RWPE1 (cell line): Measurements from ENCODE around the gene KRTAP6-2.

Experiments
- CTCF ChIA-PET: fragments of 350-600 bp; sonication (Branson Sonifier 250); formaldehyde crosslinking; extraction: SDS; loops from one replicate; lab custom pipeline; 2021; lab: Yijun Ruan, JAX
- POLR2A ChIA-PET: fragments of 400-600 bp; formaldehyde crosslinking; extraction: SDS; loops from one replicate; lab custom pipeline; 2020; ENCODE audit warnings: antibody characterized with exemption; ENCODE audit not compliant: low non-redundant PET; lab: Yijun Ruan, JAX
- DNase-seq: peaks from one replicate; pipeline ENCODE4 v3.0.0; 2012; ENCODE audit warnings: low spot score
- H3K27ac ChIP-seq: fragments of 450-650 bp; 2 replicates; pipeline ENCODE4 v1.5.1; 2017
- TF ChIP-seq, protein P1 (sequence below): fragments of 450-650 bp; conservative IDR thresholded peaks from 2 replicates; pipeline ENCODE4 v1.5.1; 2017; ENCODE audit warnings: low read depth, mild to moderate bottlenecking

Gene KRTAP6-2

DNA sequence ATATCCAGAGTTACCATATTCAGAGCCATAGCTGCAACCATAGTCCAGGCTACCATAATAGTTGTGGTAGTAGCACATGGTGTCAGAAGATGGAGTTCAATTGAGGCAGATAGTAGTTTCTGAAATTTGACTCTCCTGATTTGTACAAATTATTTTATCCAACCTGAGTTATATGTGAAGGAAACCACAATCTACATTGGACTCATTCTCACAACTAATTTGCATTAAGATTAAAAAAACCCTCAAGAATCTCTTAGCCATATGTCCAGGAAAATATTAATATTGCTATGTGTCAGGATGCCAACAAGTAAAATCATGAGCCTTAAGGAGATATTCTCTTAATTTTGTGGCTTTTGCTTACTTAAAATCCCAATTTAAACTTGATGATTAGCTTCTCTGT is 8.4 kb downstream of the KRTAP6-2 start, which contains the start of gene KRTAP22-2:
Gene KRTAP22-2, minus strand, starts transcription at position 101 of the 400 bp plus-strand sequence.
- CTCF ChIA-PET: no interaction called here
- DNase-seq: no peak
- TF ChIP-seq, protein P1, sequence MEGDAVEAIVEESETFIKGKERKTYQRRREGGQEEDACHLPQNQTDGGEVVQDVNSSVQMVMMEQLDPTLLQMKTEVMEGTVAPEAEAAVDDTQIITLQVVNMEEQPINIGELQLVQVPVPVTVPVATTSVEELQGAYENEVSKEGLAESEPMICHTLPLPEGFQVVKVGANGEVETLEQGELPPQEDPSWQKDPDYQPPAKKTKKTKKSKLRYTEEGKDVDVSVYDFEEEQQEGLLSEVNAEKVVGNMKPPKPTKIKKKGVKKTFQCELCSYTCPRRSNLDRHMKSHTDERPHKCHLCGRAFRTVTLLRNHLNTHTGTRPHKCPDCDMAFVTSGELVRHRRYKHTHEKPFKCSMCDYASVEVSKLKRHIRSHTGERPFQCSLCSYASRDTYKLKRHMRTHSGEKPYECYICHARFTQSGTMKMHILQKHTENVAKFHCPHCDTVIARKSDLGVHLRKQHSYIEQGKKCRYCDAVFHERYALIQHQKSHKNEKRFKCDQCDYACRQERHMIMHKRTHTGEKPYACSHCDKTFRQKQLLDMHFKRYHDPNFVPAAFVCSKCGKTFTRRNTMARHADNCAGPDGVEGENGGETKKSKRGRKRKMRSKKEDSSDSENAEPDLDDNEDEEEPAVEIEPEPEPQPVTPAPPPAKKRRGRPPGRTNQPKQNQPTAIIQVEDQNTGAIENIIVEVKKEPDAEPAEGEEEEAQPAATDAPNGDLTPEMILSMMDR: no peak
- no peak within 1 kb of the TSS for H3K27ac ChIP-seq
- POLR2A ChIA-PET: no interaction called here

DNA sequence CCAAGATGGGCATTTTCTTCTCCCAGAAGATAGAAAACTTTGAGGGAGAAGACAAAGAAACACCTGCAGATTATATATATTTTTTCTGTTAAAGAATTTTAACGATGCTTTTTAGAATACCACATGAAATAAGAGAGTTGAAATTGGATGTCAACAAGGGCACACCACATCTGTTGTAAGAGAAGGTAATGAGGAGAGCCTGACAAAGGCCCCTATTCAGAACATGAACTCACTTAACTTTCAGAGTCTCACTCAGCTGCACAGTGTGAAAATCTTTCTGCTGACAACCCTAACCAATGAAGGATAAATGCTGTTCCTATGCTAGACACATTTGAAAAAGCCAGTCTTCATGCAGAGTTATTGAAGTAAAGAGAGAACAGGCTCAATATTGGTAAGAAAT is 15.8 kb downstream of the KRTAP6-2 start:
- POLR2A ChIA-PET: no interaction called here
- CTCF ChIA-PET: no interaction called here
- no peak overlapping the region for H3K27ac ChIP-seq
- no peak for DNase-seq
- TF ChIP-seq, protein P1: no peak

DNA sequence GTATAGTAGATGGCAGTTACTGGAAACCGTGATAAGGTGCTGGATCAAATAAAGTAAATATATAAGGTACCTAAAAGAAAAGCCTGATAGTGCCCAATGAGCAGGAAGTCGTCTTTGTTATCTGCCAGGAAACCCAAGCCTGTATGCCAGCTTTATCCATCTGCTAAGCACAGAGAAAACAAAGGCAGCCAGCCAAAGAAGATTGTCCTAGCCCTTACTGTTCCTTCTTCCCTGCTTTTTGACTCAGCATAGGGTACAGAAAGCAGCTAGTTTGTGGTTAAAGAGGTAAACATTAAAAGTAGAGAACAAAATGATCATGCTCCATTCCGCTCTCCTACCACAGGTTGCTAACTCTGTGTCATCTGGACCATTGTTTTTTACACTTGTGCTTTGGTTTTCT is 18.6 kb downstream of the KRTAP6-2 start:
- no peak for DNase-seq
- ChIA-PET CTCF (no interaction called here), POLR2A (no interaction called here)
- H3K27ac ChIP-seq: no peak overlapping the region
- TF ChIP-seq, protein P1: no peak

DNA sequence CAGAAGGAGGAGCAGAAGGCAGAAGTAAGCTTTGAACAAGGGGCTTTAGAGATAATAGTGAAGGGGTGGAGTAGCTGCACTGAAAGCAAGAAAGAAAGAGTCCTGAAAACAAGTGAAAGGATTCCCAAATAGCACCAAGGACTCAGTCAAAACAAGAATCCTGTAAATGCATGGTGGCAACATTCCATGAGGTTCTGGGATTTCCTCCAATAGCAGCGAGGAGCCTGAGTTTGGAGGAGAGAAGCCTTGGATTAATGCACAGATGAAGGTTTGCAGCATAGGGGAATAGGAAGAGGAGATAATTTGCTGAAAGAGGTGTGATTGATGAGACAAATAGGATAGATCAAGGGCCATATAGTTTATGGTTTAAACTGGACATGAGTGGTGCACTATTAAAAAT is 19.4 kb downstream of the KRTAP6-2 start:
- TF ChIP-seq, protein P1: no peak
- no peak for DNase-seq
- ChIA-PET POLR2A (no interaction called here), CTCF (no interaction called here)
- H3K27ac ChIP-seq: no peak overlapping the region

DNA sequence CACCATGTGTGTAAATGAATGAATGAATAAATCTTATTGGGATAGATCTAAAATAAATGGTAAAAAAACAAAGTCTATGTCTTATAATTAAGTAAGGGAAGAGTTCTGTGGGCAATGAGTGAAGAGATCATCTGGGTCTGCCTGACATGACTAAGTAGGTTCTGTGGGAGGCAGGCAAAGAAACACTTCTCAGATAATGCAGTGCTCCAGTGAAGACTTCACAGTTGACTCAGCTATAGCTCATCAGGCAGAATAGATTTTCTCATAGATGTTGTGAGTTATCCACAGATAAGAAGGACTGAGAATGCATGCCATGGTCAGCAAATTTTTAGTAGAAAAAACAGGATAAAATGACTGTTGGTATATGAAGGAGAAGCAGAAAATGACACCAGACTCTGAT is 20.9 kb downstream of the KRTAP6-2 start:
- POLR2A ChIA-PET: no interaction called here
- DNase-seq: no peak
- CTCF ChIA-PET: no interaction called here
- TF ChIP-seq, protein P1: no peak
- no peak overlapping the region for H3K27ac ChIP-seq

DNA sequence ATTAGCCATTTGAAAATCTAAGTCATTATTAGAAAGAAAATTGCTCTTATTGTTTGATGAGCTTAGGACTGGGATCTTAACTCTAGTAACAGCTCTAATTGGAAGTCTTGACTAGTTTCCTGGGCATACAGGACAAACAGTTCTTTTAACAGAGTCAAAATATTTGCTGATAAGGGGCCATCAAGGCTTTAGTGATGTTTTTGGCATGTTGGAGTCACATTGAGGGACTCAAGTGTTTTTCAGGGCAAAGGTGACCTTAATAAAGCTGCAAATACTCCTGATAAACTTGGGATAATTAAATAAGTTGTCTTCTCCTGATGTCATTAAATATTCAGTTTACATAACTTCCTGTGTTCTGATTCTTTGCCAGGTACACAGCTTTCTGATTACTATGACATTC is 31.1 kb downstream of the KRTAP6-2 start:
- TF ChIP-seq, protein P1: no peak
- ChIA-PET POLR2A (no interaction called here), CTCF (interaction anchor here (0.5 kb wide), 1 partner anchor 12 kb away, joined by 4 read pairs; no protein-coding TSS in a partner anchor)
- no peak for DNase-seq
- H3K27ac ChIP-seq: no peak overlapping the region
